HepG2 (cell line): Measurements from ENCODE around the gene CPNE2. TPM values are rescaled to one million over a fixed set of nuclear protein-coding genes. Genes with fewer than 3 reads are reported as not detected.

ENCODE experiments used
- RFX3 ChIP-seq: IDR thresholded peaks from 2 replicates; pipeline ENCODE4 v1.6.1; 2016; ENCODE audit warnings: missing biosample characterization, missing genetic modification reagents
- RFX5 ChIP-seq: IDR thresholded peaks from 2 replicates; pipeline ENCODE4 v1.6.1; 2011; ENCODE audit warnings: low read depth, low read length, improper control_type of control experiment
- RORA ChIP-seq: sonication (generic); formaldehyde crosslinking; IDR thresholded peaks from 2 replicates; pipeline ENCODE4 v1.5.0; 2020; ENCODE audit warnings: mild to moderate bottlenecking, missing genetic modification reagents, moderate library complexity
- STAG1 ChIP-seq: sonication (generic); formaldehyde crosslinking; IDR thresholded peaks from 2 replicates; pipeline ENCODE4 v1.4.0; 2020; ENCODE audit warnings: missing genetic modification reagents
- ZNF234 ChIP-seq: sonication (generic); formaldehyde crosslinking; conservative IDR thresholded peaks from 2 replicates; pipeline ENCODE4 v1.5.1; 2020; ENCODE audit warnings: mild to moderate bottlenecking, missing genetic modification reagents
- polyA plus RNA-seq, 8 experiments: library from polyadenylated mRNA; depleted of rRNA in 3 of 8; stranded (reverse) in 7 of 8; unstranded in 1 of 8; fragments of >200 nt; fragmentation: Illumina TruSeq in 4 of 8; extraction: Trizol in 4 of 8; gene quantifications; 2 replicates each; pipeline versions ENCODE4 v1.2.1 to v1.2.3, GENCODE V29; 2011 to 2016; ENCODE audit warnings: low read depth in 4 of 8, missing spikeins in 1 of 8, mixed read lengths in 1 of 8; ENCODE audit not compliant: insufficient read depth in 1 of 8
- total RNA-seq, 5 experiments: library from RNA; depleted of rRNA; stranded (reverse); fragments of >200 nt; fragmentation: Illumina TruSeq; extraction: Trizol; gene quantifications; 2 replicates each; pipeline ENCODE4 v1.2.3, GENCODE V29; 2016; ENCODE audit warnings: low read depth in 1 of 5
- TF ChIP-seq, protein P1 (sequence below): sonication (generic); formaldehyde crosslinking; IDR thresholded peaks from 2 replicates; pipeline ENCODE4 v1.8.0; 2022; ENCODE audit warnings: missing genetic modification reagents, mild to moderate bottlenecking, borderline replicate concordance
- TF ChIP-seq, protein P2 (sequence below): sonication (generic); formaldehyde crosslinking; IDR thresholded peaks from 2 replicates; pipeline ENCODE4 v1.8.0; 2022; ENCODE audit warnings: mild to moderate bottlenecking, missing genetic modification reagents, borderline replicate concordance
- TF ChIP-seq, protein P3 (sequence below): sonication (generic); formaldehyde crosslinking; IDR thresholded peaks from 2 replicates; pipeline ENCODE4; 2020; ENCODE audit warnings: missing genetic modification reagents, mild to moderate bottlenecking, borderline replicate concordance
- TF ChIP-seq, protein P4 (sequence below): sonication (generic); formaldehyde crosslinking; IDR thresholded peaks from 2 replicates; pipeline ENCODE4 v1.5.0; 2020; ENCODE audit warnings: missing genetic modification reagents, mild to moderate bottlenecking, borderline replicate concordance
- TF ChIP-seq, protein P5 (sequence below): IDR thresholded peaks from 2 replicates; pipeline ENCODE4 v1.6.1; 2016; ENCODE audit warnings: low read depth, control low read depth

CPNE2 gene
- total and polyA plus RNA-seq, 2 of the 13 experiments (the other 11 are each of a cell fraction or from before 2014, with no cell fraction given), result 10.6 to 23.3 TPM

DNA sequence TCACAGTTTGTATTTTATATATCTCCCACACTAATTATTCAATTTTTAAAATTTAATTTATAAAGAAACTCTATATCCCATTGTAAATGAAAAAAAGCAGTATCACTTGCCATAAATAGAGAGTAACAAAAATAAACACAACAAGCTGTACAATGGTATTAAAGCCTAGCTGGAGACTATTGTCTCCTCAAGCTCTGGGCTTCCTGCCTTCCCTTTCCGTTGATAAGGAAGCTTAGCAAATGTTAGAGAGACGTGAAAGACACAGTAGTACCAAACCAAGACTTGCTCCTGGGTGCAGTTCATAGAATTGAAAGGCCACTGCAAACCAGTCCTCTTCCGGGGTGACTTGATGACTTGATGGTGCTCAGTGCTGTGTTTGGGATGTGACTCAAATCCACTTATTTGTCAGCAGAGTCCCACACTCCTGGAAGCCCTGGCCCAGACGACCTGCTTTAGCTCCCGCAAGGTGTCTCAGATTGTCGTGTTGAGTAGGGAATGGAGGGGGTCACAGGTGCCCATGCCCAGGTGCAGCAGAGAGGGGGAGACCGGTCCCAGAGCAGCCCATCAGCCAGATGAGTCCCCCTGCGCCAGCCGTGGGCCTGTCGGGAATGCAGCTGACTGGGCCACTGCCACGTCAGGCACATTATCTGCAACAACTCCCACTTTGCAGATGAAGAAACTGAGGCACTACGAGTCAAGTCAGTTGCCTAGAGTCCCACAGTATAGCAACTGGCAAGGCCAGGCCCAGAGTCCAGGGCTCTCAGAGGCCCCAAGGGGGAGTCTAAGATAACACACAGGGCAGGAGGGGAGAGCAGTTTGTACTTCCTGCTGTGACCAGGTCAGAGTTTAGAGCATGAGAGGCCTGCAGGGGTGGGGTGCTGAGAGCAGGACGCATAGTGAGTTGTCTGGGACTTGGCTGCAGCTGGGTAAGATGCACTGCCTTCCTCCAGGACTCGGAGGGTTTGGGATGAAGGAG, 53.0 kb downstream of the CPNE2 start (continued):
- TF ChIP-seq, protein P1, sequence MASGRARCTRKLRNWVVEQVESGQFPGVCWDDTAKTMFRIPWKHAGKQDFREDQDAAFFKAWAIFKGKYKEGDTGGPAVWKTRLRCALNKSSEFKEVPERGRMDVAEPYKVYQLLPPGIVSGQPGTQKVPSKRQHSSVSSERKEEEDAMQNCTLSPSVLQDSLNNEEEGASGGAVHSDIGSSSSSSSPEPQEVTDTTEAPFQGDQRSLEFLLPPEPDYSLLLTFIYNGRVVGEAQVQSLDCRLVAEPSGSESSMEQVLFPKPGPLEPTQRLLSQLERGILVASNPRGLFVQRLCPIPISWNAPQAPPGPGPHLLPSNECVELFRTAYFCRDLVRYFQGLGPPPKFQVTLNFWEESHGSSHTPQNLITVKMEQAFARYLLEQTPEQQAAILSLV (CRISPR knock-in tag), result no peak
- TF ChIP-seq, protein P2, sequence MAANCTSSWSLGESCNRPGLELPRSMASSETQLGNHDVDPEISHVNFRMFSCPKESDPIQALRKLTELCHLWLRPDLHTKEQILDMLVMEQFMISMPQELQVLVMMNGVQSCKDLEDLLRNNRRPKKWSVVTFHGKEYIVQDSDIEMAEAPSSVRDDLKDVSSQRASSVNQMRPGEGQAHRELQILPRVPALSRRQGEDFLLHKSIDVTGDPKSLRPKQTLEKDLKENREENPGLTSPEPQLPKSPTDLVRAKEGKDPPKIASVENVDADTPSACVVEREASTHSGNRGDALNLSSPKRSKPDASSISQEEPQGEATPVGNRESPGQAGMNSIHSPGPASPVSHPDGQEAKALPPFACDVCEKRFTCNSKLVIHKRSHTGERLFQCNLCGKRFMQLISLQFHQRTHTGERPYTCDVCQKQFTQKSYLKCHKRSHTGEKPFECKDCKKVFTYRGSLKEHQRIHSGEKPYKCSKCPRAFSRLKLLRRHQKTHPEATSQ (CRISPR knock-in tag), result no peak
- TF ChIP-seq, protein P3, sequence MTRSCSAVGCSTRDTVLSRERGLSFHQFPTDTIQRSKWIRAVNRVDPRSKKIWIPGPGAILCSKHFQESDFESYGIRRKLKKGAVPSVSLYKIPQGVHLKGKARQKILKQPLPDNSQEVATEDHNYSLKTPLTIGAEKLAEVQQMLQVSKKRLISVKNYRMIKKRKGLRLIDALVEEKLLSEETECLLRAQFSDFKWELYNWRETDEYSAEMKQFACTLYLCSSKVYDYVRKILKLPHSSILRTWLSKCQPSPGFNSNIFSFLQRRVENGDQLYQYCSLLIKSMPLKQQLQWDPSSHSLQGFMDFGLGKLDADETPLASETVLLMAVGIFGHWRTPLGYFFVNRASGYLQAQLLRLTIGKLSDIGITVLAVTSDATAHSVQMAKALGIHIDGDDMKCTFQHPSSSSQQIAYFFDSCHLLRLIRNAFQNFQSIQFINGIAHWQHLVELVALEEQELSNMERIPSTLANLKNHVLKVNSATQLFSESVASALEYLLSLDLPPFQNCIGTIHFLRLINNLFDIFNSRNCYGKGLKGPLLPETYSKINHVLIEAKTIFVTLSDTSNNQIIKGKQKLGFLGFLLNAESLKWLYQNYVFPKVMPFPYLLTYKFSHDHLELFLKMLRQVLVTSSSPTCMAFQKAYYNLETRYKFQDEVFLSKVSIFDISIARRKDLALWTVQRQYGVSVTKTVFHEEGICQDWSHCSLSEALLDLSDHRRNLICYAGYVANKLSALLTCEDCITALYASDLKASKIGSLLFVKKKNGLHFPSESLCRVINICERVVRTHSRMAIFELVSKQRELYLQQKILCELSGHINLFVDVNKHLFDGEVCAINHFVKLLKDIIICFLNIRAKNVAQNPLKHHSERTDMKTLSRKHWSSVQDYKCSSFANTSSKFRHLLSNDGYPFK, result 0 out of 2 replicates have a peak, but pooled peaks have one; percentile 19
- TF ChIP-seq, protein P4, sequence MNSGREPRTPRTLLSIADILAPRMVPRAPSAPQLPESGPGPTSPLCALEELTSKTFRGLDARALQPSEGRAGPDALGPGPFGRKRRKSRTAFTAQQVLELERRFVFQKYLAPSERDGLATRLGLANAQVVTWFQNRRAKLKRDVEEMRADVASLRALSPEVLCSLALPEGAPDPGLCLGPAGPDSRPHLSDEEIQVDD (CRISPR knock-in tag), result no peak
- TF ChIP-seq ZNF234 (no peak), RFX5 (no peak), STAG1 (0 out of 2 replicates have a peak, but pooled peaks have one; percentile 11), RORA (CRISPR knock-in tag) (no peak), RFX3 (CRISPR knock-in tag) (no peak)
- TF ChIP-seq, protein P5, sequence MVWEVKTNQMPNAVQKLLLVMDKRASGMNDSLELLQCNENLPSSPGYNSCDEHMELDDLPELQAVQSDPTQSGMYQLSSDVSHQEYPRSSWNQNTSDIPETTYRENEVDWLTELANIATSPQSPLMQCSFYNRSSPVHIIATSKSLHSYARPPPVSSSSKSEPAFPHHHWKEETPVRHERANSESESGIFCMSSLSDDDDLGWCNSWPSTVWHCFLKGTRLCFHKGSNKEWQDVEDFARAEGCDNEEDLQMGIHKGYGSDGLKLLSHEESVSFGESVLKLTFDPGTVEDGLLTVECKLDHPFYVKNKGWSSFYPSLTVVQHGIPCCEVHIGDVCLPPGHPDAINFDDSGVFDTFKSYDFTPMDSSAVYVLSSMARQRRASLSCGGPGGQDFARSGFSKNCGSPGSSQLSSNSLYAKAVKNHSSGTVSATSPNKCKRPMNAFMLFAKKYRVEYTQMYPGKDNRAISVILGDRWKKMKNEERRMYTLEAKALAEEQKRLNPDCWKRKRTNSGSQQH (CRISPR knock-in tag), result no peak
